A673 (cell line): Measurements from ENCODE around the gene ST3GAL4. TPM values are rescaled to one million over a fixed set of nuclear protein-coding genes. Genes with fewer than 3 reads are reported as not detected.

Source experiments
- Bru-seq: library from RNA; stranded (reverse); fragments of 400-500 nt; gene quantifications from one replicate; lab custom pipeline; 2021; lab: Mats Ljungman, UMichigan
- BruChase-seq, 2 experiments: library from RNA; stranded (reverse); fragments of 400-500 nt; gene quantifications; one replicate each; lab custom pipeline; 2021; lab: Mats Ljungman, UMichigan
- BruUV-seq: library from RNA; stranded (reverse); fragments of 400-500 nt; replicated peaks from 2 replicates; lab custom pipeline; 2021; lab: Mats Ljungman, UMichigan
- CTCF ChIA-PET: fragments of 300-600 bp; sonication (Branson Sonifier 250); formaldehyde crosslinking; loops from one replicate; lab custom pipeline; 2022; ENCODE audit warnings: antibody characterized with exemption; lab: Charles Lee
- POLR2A ChIA-PET: fragments of 300-600 bp; sonication (Branson Sonifier 250); formaldehyde crosslinking; loops from one replicate; lab custom pipeline; 2022; ENCODE audit warnings: antibody characterized with exemption; ENCODE audit not compliant: low non-redundant PET; lab: Charles Lee
- DNase-seq: peaks from one replicate; pipeline ENCODE4 v3.0.0-alpha.2; 2015; ENCODE audit warnings: low spot score
- H3K27ac ChIP-seq: fragments of 200-600 bp; sonication (generic); 2 replicates; pipeline ENCODE4 v1.5.1; 2016; ENCODE audit warnings: mixed run types, low read depth, mild to moderate bottlenecking, mixed read lengths, antibody characterized with exemption, low read length; ENCODE audit not compliant: poor library complexity, severe bottlenecking
- H3K27me3 ChIP-seq: fragments of 200-600 bp; sonication (generic); replicated peaks from 2 replicates; pipeline ENCODE4 v1.6.1; 2017; ENCODE audit warnings: mixed run types, low read depth, mild to moderate bottlenecking, mixed read lengths, antibody characterized with exemption, low read length; ENCODE audit not compliant: insufficient read depth, poor library complexity
- H3K36me3 ChIP-seq: fragments of 200-600 bp; sonication (generic); 2 replicates; pipeline ENCODE4 v1.6.1; 2016; ENCODE audit warnings: mixed run types, mild to moderate bottlenecking, mixed read lengths, antibody characterized with exemption, low read length; ENCODE audit not compliant: insufficient read depth, poor library complexity, severe bottlenecking
- H3K4me1 ChIP-seq: fragments of 200-600 bp; sonication (generic); 2 replicates; pipeline ENCODE4 v1.6.1; 2017; ENCODE audit warnings: mixed run types, mild to moderate bottlenecking, mixed read lengths, antibody characterized with exemption, low read length; ENCODE audit not compliant: insufficient read depth, poor library complexity, severe bottlenecking
- H3K4me3 ChIP-seq: fragments of 200-600 bp; sonication (generic); 2 replicates; pipeline ENCODE4 v1.5.1; 2016; ENCODE audit warnings: low read depth, mixed run types, mild to moderate bottlenecking, mixed read lengths, low read length; ENCODE audit not compliant: poor library complexity, severe bottlenecking
- H3K9me3 ChIP-seq: fragments of 200-600 bp; sonication (generic); 2 replicates; pipeline ENCODE4 v1.6.1; 2016; ENCODE audit warnings: mixed run types, low read depth, mild to moderate bottlenecking, mixed read lengths, antibody characterized with exemption, low read length; ENCODE audit not compliant: poor library complexity, severe bottlenecking
- EZH2 ChIP-seq: fragments of 200-600 bp; sonication (generic); IDR thresholded peaks from 2 replicates; pipeline ENCODE4 v1.6.1; 2017; ENCODE audit warnings: borderline replicate concordance, low read depth, mild to moderate bottlenecking, mixed read lengths, antibody characterized with exemption, low read length; ENCODE audit not compliant: poor library complexity, severe bottlenecking
- intact Hi-C: fragments of 100-400 bp; cut with micrococcal nuclease; formaldehyde crosslinking; loops from one replicate; pipeline ENCODE4 v1.10.0; 2022; ENCODE audit not compliant: unreplicated experiment
- long read RNA-seq: library from polyadenylated mRNA; stranded (forward); transcript quantifications from one replicate; pipeline ENCODE4 v2.0.0, GENCODE V29; 2022
- total RNA-seq: library from RNA; stranded (reverse); gene quantifications from 2 replicates; pipeline ENCODE4 v1.2.3, GENCODE V29; 2021
- TF ChIP-seq, protein P1 (sequence below): fragments of 300-800, 200-600 bp; sonication (generic); conservative IDR thresholded peaks from 2 replicates; pipeline ENCODE4 v1.5.1; 2017; ENCODE audit warnings: low read depth, mild to moderate bottlenecking, antibody characterized with exemption, low read length, moderate library complexity, mixed read lengths

ST3GAL4 gene, protein sequence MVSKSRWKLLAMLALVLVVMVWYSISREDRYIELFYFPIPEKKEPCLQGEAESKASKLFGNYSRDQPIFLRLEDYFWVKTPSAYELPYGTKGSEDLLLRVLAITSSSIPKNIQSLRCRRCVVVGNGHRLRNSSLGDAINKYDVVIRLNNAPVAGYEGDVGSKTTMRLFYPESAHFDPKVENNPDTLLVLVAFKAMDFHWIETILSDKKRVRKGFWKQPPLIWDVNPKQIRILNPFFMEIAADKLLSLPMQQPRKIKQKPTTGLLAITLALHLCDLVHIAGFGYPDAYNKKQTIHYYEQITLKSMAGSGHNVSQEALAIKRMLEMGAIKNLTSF
- total RNA-seq (26.4 and 29.9 TPM in 2 replicates), Bru-seq, nascent RNA (percentile 67 among the genes with signal in this experiment), BruChase-seq, experiment 1, labeled RNA remaining after a 2-hour chase (percentile 74 among the genes with signal in this experiment), BruChase-seq, experiment 2, labeled RNA remaining after a 6-hour chase (percentile 82 among the genes with signal in this experiment)
- long read RNA-seq, partial matches to known transcripts = 2 of 6 reads
- long read RNA-seq, other reads (novel, unspliced or antisense) = 3 of 6 reads

DNA sequence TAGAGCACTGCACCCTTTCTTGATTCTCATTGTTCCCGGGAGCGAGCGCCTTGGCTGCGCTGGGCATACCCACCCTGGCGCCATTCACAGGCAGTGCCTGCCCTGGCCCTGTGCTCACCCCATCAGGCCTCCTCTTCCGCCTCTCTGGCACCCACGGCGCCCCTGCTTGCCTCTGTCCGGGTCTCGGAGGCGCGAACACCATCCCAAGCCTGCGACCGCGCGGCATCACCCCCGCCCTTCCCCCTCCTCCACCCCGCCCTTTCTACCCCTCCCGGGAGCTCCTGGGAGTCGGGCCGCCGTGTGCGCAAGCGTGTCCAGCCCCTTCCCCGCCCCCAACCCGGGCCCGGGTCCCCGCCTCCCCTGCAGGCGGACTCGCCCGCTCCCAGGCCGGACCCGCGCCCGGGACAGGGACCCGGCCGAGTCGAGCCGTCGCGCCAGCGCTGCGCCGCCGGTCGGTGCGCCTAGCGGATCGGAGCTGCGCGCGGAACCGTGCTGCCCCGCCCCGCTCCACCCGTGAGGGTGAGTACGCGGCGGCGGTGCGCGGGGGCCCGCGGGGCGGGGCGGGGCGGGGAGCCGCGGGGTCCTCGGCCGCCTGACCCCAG, at the start of gene ST3GAL4:
Gene ST3GAL4, plus strand, starts transcription at position 363 of the 602 bp plus-strand sequence. CDS start 50,470 bp downstream, outside the sequence.
- no TSS peak for BruUV-seq

DNA sequence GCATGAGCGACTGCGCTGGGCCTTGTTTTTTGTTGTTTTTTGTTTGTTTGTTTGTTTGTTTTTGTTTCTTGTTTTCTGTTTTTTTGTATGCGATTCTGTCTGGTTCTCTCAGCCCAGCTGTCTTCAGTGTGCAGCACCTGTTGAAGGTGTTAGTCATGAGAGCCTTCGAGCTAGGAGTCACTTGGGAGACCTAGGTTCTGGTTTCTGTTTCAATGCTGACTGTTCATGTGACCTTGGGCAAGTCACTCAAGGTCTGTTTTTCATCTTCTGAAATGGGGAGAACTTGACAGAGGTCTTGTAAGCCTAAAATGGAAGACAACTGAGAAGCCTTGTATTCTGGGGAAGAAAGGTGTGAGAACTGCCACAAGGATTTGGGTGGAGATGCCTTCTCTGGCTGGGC, 49.8 kb upstream of the ST3GAL4 start:
- ChIA-PET POLR2A (no interaction called here), CTCF (no interaction called here)
- Histone ChIP-seq H3K27me3 (no peaks in the 10 kb centered on the region), H3K36me3 (no peaks in the 10 kb centered on the region), H3K4me1 (peaks cover 4% of the 10 kb centered on the region), H3K4me3 (no peak overlapping the region), H3K9me3 (no peaks in the 10 kb centered on the region), H3K27ac (no peak overlapping the region)
- intact Hi-C loops = no loop called here
- TF ChIP-seq, protein P1, sequence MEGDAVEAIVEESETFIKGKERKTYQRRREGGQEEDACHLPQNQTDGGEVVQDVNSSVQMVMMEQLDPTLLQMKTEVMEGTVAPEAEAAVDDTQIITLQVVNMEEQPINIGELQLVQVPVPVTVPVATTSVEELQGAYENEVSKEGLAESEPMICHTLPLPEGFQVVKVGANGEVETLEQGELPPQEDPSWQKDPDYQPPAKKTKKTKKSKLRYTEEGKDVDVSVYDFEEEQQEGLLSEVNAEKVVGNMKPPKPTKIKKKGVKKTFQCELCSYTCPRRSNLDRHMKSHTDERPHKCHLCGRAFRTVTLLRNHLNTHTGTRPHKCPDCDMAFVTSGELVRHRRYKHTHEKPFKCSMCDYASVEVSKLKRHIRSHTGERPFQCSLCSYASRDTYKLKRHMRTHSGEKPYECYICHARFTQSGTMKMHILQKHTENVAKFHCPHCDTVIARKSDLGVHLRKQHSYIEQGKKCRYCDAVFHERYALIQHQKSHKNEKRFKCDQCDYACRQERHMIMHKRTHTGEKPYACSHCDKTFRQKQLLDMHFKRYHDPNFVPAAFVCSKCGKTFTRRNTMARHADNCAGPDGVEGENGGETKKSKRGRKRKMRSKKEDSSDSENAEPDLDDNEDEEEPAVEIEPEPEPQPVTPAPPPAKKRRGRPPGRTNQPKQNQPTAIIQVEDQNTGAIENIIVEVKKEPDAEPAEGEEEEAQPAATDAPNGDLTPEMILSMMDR = no peak
- TF ChIP-seq EZH2 = no peak
- no peak for DNase-seq
- BruUV-seq = no TSS peak

More for the DNA sequence above, at the start of gene ST3GAL4:
- H3K4me3 ChIP-seq = peak within 1 kb of the TSS; percentile 62
- ChIA-PET POLR2A (interaction anchor here (0.5 kb wide), 1 partner anchor 1557 kb away, joined by 5 read pairs; no protein-coding TSS in a partner anchor), CTCF (interaction anchor here (0.6 to 1.7 kb wide), 3 partner anchors 41 to 55 kb away, joined by 3 to 5 read pairs (median 4); no protein-coding TSS in a partner anchor)
- peak within 1 kb of the TSS; percentile 77 for H3K27ac ChIP-seq
- DNase-seq = peak; percentile 88
- peaks cover 39% of the 10 kb centered on the region for H3K4me1 ChIP-seq
- intact Hi-C loops = no loop called here
- H3K27me3 ChIP-seq = no peaks in the 10 kb centered on the region
- no peaks in the 10 kb centered on the region for H3K9me3 ChIP-seq
- TF ChIP-seq, protein P1 = no peak
- no peak for TF ChIP-seq EZH2
- H3K36me3 ChIP-seq = peaks cover 11% of the 10 kb centered on the region

DNA sequence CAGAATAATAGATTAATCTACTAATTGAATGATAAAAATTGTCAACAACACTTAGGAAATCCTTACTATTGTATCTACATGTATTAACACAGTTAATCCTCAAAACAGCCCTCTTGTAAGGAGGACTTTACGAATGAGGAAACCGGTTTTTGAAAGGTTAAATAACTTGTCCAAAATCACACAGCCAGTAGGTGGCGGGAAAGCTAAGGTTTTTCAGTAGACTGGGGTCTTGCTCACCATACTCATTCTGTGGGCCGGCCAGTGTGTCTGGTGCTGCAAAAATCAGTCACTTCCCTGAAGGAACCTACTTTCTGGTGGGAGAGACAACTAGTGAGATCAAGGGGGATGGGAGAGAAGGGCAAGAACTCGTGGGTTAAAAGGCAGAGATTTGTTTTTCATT, 47.8 kb upstream of the ST3GAL4 start:
- peak; percentile 77 for DNase-seq
- no peaks in the 10 kb centered on the region for H3K36me3 ChIP-seq
- ChIA-PET CTCF (interaction anchor here (0.6 to 1.7 kb wide), 3 partner anchors 111 to 173 kb away, joined by 5 to 6 read pairs (median 5); no protein-coding TSS in a partner anchor), POLR2A (no interaction called here)
- H3K4me3 ChIP-seq = no peak overlapping the region
- intact Hi-C loops = no loop called here
- no peak overlapping the region for H3K27ac ChIP-seq
- peaks cover 4% of the 10 kb centered on the region for H3K4me1 ChIP-seq
- H3K27me3 ChIP-seq = no peaks in the 10 kb centered on the region
- no TSS peak for BruUV-seq
- TF ChIP-seq EZH2 = no peak
- TF ChIP-seq, protein P1 = peak; percentile 59
- no peaks in the 10 kb centered on the region for H3K9me3 ChIP-seq
